Stimulated activated CD8-positive, alpha-beta memory T cell treated with anti-CD3 and anti-CD28 coated beads, Interleukin-15, amount 100 ng/mL, for 24 hours (primary cell): ENCODE results near the gene TPM4.
"Not testable (repeated sequence)": the region's sequence is repeated elsewhere in the genome, so short reads cannot be mapped to it uniquely, and the experiment has no call there.

Experiments
- DNase-seq: peaks from one replicate; pipeline ENCODE4 v3.0.0-alpha.2; 2020; ENCODE audit warnings: low read depth

The TPM4 gene

GRCh38 chr19:16073988-16074387, 2.3 kb upstream of the TPM4 start:
- DNase-seq, result no peak

GRCh38 chr19:16074488-16075365, 1.6 kb upstream of the TPM4 start:
- DNase-seq, result no peak

- no peak for DNase-seq
Observed at GRCh38 chr19:16075430-16076153, 703 bp upstream of the TPM4 start.

- DNase-seq, result no peak
Observed at GRCh38 chr19:16076958-16077611, 790 bp downstream of the TPM4 start.

- DNase-seq, result no peak
Observed at GRCh38 chr19:16077984-16078758, 1.9 kb downstream of the TPM4 start.

- DNase-seq, result no peak
Observed at GRCh38 chr19:16078759-16079707, 2.7 kb downstream of the TPM4 start.

- DNase-seq, result no peak
Observed at GRCh38 chr19:16084067-16084685, 7.9 kb downstream of the TPM4 start.

- no peak for DNase-seq
Observed at GRCh38 chr19:16085115-16085514, 8.8 kb downstream of the TPM4 start.

- not testable (repeated sequence) for DNase-seq
Observed at GRCh38 chr19:16087404-16087803, 11.1 kb downstream of the TPM4 start.

- no peak for DNase-seq
Observed at GRCh38 chr19:16087940-16088339, 11.6 kb downstream of the TPM4 start.

- DNase-seq, result no peak
Observed at GRCh38 chr19:16088351-16089009, 12.2 kb downstream of the TPM4 start.

- DNase-seq, result no peak
Observed at GRCh38 chr19:16089010-16089846, 12.9 kb downstream of the TPM4 start.

GRCh38 chr19:16091546-16092475, 15.5 kb downstream of the TPM4 start:
- DNase-seq, result no peak

- DNase-seq, result no peak
Observed at GRCh38 chr19:16094360-16095070, 18.2 kb downstream of the TPM4 start.

GRCh38 chr19:16095071-16095571, 18.8 kb downstream of the TPM4 start:
- no peak for DNase-seq

- no peak for DNase-seq
Observed at GRCh38 chr19:16096280-16096855, 20.1 kb downstream of the TPM4 start.

GRCh38 chr19:16098416-16098768, 22.1 kb downstream of the TPM4 start:
- DNase-seq, result no peak
